Measurements from ENCODE around the gene PLA2G12A. TPM values are rescaled to one million over a fixed set of nuclear protein-coding genes. Genes with fewer than 3 reads are reported as not detected.

The PLA2G12A gene
- total and polyA plus RNA-seq, 2 donors (not counting 3 experiments of a cell fraction or from before 2014, with no cell fraction given), result 21.6 to 27.1 TPM

- dilution Hi-C loops (cut with MboI; ENCODE audit: extremely low pct_ligation_motif_present, low sequenced_read_pairs), result no loop called here
- no peak for DNase-seq (ENCODE audit: low read depth, low spot score)
- ChIA-PET POLR2A (no interaction called here), CTCF (no interaction called here)
- H4K20me1 ChIP-seq (replicated peaks; ENCODE audit: control insufficient read depth, extremely low read depth, insufficient read depth, low read length), result no peaks in the 10 kb centered on the region
- intact Hi-C loops (cut with micrococcal nuclease), result no loop called here
- H3K9me1 ChIP-seq (replicated peaks; ENCODE audit: control insufficient read depth, extremely low read depth, insufficient read depth, low read length), result no peaks in the 10 kb centered on the region
- no peak overlapping the region for H2AFZ ChIP-seq (ENCODE audit: low read depth, low read length)
- no peaks in the 10 kb centered on the region for H3K27me3 ChIP-seq (ENCODE audit: control insufficient read depth in 2 of 2, insufficient read depth in 2 of 2, low read length in 2 of 2)
- H3K4me1 ChIP-seq (ENCODE audit: control insufficient read depth, extremely low read depth, insufficient read depth, low read length), result no peaks in the 10 kb centered on the region
- no peak overlapping the region for H3K4me2 ChIP-seq (ENCODE audit: insufficient read depth, low read length)
- no peak overlapping the region for H3K27ac ChIP-seq (ENCODE audit: insufficient read depth, low read depth, low read length)
- H3K9ac ChIP-seq (replicated peaks; ENCODE audit: extremely low read depth, insufficient read depth, low read length), result no peak overlapping the region
- no peaks in the 10 kb centered on the region for H3K9me3 ChIP-seq (replicated peaks; ENCODE audit: control insufficient read depth, insufficient read depth, low read length)
- no peaks in the 10 kb centered on the region for H3K36me3 ChIP-seq (ENCODE audit: control insufficient read depth in 2 of 2, extremely low read depth in 1 of 2, insufficient read depth in 2 of 2, low read length in 2 of 2)
- H3K4me3 ChIP-seq (replicated peaks in 1 of 3; ENCODE audit: insufficient read depth in 1 of 3, low read depth in 1 of 3, low read length in 3 of 3), result no peak overlapping the region
- no TSS peak for BruUV-seq (replicated peaks)
- no peaks in the 10 kb centered on the region for H3K79me2 ChIP-seq (ENCODE audit: control insufficient read depth, insufficient read depth, low read length)
- TF ChIP-seq JUN (IDR thresholded peaks at IDR 0.05; ENCODE audit: borderline replicate concordance, insufficient read depth, insufficient read length, low read depth) (no peak), POLR2AphosphoS5 (IDR thresholded peaks at IDR 0.05; ENCODE audit: insufficient read depth, low read depth, low read length) (no peak), MYC (IDR thresholded peaks at IDR 0.05; ENCODE audit: low read depth, low read length) (no peak), FOS (IDR thresholded peaks at IDR 0.05; ENCODE audit: borderline replicate concordance, insufficient read depth, low read length) (no peak), CTCF (IDR thresholded peaks at IDR 0.05; ENCODE audit: extremely low read depth in 1 of 2, insufficient read depth in 1 of 2, low read depth in 1 of 2, low read length in 2 of 2) (no peak), POLR2A (IDR thresholded peaks at IDR 0.05; ENCODE audit: low read depth, low read length) (no peak), GATA2 (IDR thresholded peaks at IDR 0.05; ENCODE audit: insufficient read depth, insufficient read length, low read depth, low read length) (no peak), EZH2 (IDR thresholded peaks at IDR 0.05; ENCODE audit: borderline replicate concordance, low read depth, low read length, severe bottlenecking) (no peak)
- no peak for FAIRE-seq
Observed at GRCh38 chr4:109673303-109673702, 56.6 kb downstream of the PLA2G12A start.

Data from endothelial cell of umbilical vein (primary cell).